ENCODE data around the gene PI4K2A.
A peak's percentile ranks its signal among the peaks of the same experiment; 100 is the strongest.
"Not testable (repeated sequence)": the region's sequence is repeated elsewhere in the genome, so short reads cannot be mapped to it uniquely, and the experiment has no call there.

The PI4K2A gene

DNA sequence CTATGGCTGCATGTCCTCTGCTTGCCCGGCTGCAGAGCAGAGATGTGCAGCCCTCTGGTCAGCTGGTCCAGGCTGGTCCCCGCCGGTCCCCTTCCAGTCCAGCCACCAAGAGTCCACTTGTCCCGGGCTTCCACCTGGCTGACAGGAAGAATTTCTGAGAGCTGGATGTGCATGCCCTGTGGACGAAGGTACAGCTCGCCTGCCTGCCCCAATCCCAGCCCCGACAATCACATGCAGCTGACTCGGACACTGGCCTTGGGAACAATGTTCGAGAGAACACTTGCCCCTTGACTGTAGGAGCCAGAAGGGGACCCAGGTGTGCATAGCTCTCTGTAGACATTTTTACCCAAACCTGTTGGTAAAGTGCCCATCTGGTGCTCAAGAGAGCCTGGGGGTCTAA, 34.8 kb downstream of the PI4K2A start:
- no peak for DNase-seq (ENCODE audit: low spot score)

DNA sequence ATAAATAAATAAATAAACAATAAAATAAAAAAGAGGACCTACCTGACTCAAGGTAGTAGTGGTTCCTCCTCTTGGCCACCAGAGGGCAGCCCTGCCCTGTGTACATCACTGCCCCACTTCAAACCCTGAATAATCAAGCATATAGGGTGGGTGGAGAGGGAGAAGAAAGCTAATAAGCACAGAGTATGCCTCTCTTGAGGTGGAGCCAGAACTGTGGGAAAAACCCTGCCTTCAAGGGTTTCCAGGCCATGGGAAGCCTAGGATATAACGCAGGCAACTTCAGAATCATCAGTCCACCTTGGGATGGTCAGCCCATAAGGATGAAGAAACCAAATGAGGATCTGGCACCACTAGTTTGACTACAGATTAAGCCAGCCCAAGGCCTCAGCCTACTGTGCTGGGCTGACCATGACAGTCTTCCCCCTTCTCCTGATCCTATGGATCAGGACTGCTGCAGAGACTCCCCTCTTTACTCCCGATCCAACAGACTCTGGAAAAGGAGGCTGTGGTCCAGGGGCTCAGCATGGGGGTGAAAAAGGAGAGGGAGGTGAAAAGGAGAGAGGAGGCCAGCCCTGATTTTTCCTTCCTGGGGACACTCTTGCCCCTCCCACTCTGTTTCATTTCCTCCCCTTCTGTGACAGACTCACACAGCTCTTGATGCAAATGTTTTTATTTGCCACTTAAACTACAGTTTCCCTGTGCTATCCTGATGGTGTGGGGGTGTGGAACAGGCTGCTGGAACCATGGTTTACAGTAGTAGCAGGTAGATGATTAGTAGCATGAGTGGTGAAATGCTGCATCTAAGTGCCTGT, 36.5 kb downstream of the PI4K2A start:
- DNase-seq (ENCODE audit: low spot score) = peak; percentile 41

DNA sequence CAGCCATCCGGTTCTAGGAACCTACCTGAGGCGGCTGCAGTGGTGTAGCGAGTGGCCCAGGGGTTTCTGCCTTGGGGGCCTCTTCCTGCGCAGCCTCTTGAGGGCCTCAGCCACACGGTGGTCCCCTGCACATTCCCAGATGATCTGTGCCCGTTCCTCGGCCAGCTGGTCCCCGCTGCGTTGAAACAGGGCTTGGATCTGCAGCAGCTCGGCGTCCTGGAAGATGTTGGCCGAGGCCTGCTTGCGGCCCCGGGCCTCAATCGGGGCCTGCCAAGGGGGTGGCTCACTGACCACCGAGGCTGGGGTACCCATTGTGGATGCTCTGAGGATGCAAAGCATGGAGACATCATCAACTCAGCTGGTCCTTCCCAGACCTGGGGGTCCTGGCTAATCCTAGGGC, 39.1 kb downstream of the PI4K2A start:
- no peak for DNase-seq (ENCODE audit: low spot score)

DNA sequence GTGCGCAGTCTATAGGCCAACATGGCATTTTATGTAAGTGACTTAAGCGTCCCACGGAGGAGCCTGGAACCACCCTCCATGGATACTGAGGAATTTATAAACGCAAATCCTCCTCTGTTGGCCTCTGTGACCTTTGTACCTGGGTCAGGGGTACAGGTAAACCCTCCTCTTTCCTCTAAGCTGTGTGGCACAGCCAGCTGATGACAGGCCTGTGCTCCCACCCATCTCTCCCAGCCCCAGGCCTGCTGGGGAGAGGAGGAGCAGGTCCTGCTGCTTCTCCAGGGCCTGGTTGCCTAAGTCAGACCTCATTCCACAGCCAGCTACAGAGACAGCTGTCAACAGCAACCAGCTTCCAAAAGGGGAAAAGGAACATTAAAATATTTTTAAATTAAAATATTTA, 41.6 kb downstream of the PI4K2A start:
- DNase-seq (ENCODE audit: low spot score) = no peak

DNA sequence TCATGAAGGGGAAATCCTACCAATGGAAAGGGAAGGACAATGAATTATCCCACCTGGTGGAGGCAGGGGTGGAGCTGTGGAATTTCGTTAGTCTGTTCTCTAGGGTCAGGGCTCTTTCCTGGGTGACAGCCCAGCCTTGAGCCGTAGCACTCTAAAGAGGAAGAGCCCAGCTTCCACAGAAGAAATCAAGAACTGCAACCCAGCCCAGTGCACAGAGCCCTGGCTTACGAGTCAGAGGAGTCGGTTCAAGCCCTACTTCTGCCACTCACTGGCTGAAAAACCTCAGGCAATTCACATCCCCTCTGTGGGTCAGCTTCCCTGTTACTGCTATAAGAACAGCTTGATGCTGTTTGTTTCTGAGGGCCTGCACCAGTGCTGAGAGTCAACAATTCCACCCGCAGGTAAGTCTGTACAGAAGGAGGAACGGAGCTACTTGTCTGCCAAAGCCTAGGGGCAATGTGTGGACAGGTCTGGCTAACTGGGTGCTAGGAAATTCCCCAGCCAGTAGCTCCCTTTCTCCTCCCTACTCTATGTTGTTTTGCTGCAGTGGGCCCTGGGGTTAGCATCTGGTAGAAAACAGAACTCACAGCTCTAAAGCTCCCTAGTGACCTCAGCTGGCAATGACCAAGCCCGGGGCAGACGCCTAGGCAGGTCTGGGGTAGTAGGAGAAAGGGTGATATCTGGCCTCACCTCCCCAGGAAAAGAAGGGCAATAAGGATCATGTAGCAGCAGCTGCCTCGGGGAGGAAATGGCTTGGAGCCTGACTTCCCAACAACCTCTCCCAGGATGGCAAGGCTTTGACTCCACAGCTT, 43.3 kb downstream of the PI4K2A start:
- no peak for DNase-seq (ENCODE audit: low spot score)

DNA sequence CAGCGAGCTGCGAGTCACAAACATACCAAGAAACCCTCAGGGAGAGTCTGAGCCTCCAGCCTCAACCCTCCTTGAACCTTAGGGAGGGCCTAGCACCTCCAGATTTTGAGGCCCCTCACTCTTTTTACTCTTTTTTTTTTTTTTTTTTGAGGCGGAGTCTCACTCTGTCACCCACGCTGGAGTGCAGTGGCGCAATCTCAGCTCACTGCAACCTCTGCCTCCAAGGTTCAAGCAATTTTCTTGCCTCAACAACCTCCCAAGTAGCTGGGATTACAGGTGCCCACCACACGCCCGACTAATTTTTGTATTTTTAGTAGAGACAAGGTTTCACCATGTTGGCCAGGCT, 43.9 kb downstream of the PI4K2A start:
- DNase-seq (ENCODE audit: low spot score) = not testable (repeated sequence)

DNA sequence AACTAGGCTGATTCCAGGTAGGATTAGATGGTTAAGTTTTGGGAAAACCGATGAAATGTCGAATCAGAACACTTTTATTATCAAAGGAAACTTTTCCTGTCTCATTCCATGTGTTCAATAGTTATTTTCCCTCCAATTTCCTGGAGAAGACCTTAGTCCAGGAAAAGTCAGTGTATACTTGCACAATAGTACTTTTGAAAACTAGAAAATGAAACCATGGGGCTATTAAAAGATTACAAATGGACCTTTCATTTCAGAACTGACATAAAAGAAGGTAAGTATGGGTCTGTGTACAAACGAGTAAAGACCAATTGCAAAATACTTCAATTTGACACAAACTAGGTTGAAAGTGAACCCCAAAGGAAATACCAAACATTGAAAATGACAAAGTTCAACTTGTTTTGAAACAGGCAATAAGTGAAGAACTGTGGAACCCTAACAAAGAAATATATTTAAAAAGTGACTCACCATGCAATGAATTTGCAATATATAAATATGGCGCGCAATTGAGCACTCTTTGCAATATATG, 44.5 kb downstream of the PI4K2A start:
- no peak for DNase-seq (ENCODE audit: low spot score)

DNA sequence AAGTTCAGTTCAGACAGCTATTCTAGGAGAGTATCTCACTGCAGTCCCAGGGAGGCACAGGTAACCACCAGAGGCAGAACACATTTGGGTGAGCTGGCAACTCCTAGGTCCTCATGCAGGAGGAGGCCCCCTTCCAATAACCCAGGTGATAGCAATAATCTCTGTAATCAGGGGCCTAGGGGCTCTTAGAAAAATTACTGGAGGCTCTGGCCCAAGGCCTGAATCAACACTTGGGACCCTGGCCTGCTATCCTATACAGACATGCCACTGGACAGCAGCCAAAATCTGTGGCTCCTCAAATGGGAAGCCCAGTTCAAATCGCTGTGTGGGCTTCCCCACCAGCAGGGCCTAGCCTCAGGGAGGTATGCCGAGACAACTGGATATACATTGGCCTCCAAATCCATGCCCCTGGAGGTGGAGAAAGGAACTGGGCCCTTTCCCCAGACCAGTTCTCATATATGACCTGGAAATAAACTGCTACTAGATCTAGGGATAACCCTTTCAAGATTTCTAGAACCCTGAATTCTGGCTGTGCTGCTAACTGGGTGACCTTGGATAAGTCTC, 45.0 kb downstream of the PI4K2A start:
- DNase-seq (ENCODE audit: low spot score) = no peak

DNA sequence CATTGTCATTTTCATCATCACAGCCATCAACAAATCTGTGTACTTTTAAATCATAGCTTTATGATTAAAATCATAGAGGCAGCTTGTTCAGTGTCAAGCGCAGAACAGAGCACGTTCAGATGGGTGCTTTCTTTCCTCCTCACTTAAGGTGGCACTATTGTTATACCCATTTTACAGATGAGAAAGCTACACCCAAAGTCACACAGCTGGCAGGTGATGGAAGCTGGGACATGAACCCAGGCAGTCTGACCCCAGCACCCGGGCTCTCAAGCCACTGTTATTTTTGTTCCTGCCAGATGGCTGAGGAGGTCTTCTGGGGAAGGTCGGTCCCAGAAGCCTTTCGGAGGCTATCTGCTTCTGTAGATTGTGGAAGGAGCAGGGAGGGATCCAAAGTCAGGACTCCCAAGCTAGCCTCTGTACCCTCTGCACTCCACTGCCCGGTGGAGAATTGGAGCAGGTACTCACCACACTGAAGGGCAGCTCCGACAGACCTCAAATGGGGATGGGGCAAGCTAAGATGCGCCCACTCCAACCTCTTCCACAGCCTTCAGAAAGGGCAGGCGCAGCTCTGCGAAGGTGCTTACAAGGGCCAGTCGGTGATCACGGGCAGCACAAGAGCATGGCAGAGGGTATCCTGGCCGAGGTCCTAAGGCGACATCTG, 46.0 kb downstream of the PI4K2A start:
- DNase-seq (ENCODE audit: low spot score) = no peak

DNA sequence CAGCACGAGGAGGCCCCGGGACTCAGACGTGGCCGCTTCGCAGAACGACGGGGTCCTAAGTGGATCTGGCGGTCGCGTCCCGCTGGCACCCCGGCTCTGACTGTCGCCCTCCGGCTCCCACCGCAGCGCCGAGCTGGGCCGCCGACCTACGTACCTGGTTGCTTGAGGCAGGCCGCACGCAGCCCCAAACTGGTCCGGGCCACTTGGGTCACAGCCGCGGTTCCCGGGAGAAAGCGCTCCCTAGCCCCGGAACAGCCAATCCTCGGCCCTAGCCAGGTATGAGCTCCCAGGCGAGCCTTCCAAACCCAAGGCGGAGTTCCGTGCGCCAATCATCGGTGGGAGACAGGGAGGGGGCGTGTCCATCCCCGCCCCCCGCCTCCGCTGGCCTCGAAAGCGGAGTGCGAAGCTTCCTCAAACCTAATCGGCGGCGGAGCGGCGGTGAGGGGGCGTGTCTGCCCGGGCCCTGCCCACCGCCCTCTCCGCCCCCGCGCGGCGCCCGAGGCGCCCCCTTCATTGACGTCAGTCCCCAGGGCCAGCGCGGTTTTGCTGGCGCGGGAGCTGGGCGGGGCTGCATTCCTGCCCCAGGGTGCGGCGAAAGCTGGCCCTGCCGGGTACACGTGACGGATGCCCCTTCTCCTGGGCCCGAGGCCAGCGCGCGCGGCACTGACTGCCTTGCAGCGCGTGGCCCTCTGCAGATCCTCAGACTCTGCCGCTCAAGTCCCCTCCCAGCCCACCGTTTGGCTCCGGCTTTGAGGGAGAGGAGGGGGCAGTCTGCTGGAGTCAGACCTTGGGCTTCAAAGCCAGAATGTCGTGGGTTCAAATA, 46.7 kb downstream of the PI4K2A start, which contains the start of gene AVPI1:
AVPI1 (minus strand) TSS at position 280 of the 823 bp plus-strand sequence. CDS start 7,336 bp downstream, outside the sequence.
- DNase-seq (ENCODE audit: low spot score) = peak; percentile 95

DNA sequence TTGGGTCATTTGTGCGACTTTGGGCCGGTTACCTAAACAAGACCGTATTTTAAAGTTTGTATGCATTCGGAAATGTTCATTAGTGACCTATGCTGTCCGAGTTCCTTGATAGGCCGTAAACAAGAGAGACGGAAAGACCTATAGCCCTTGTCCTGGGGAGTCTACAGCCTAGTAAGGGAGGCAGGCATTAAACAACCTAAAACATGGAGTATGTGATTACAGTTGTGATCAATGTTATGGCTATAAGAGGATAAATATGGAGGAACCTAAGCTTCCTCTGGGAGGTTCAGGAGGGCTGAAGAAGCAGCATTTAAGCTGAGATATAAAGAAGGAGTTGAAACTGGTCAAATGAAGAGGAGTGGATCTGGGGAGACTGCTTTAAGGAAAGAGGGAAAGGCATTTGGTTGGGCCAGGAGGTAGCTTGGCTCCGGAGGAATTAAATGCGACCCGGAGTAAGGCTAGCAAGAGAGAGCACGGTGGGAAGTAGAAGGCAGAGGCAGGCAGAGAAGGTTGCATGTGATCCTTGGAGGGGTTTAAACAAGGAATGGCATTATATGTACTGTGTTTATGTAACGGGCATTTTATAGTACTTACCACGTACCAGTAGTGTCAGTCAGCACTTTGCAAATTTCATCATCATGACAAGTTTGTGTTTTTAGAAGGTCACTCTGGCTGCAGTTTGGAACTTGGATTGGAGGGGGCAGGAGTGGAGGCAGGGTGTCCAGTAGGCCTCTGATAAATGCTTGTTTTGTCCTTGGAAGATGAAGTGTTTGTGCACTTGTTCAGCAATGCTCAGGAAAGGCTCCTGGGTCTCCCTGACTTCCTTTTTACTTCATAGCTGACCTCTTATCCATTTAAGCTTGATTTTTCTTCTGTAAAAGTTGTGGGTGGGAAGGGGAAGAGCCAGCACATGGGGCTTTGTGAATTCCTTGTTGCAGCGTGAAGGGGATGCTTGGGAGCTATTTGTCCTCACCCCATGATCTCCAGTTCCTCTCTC, 47.6 kb downstream of the PI4K2A start:
- no peak for DNase-seq (ENCODE audit: low spot score)

DNA sequence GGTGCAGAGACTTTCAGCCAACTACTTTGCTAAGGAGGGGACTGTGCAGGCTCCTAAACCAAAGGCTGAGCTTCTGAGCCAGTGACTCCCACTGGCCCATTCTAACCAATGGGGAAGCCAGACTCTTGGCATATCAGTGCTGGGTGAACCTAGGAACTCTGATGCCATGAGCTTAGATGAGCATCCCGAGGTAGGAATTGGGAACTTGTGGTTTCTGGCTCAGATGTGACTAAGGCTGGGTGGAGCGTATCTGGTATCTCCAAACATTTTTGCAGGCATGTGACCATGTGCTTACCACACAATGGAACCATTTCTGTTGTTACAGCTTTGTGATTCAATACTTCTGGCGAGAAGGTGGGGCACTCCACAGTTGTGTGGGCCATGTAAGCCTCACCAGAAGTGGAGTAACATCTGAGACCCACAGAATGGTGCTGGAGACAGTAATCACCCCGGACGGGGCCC, 49.1 kb downstream of the PI4K2A start:
- DNase-seq (ENCODE audit: low spot score) = no peak

DNA sequence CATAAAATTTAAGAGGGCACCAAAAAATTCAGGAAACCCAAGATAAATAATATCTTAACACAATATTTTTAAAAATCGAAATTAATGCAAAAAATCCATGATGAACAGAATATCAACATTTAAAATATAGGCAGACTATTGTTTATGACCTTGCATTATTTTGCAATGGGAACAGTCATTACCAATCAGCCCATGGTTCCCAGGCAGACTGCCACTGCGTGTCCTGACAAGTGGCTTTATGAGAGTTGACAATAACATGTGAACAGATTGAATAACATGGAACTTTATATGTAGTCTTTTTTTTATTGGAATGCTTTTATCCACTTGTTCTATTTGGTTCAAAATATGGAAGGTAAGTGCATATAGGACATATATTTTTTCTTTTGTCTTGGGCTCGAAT, 49.7 kb downstream of the PI4K2A start:
- no peak for DNase-seq (ENCODE audit: low spot score)

DNA sequence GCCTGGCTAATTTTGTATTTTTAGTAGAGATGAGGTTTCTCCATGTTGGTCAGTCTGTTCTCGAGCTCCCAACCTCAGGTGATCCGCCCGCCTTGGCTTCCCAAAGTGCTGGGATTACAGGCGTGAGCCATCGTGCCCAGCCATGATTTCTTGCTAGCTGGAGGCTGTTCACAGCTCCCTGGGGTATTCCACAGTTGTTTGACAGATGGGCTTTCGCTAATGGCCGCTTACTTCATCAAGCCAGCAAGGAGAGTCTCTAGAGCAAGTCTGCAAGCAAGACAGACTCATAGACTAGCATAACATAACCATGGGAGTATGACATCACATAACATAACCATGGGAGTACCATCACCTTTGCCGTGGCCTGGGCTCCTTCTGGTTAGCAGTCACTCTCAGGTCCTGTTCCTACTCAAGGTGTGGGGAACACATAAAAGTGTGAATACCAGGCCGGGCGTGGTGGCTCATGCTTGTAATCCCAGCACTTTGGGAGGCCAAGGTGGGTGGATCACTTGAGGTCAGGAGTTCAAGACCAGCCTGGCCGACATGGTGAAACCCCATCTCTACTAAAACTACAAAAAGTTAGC, 57.7 kb downstream of the PI4K2A start:
- not testable (repeated sequence) for DNase-seq (ENCODE audit: low spot score)

DNA sequence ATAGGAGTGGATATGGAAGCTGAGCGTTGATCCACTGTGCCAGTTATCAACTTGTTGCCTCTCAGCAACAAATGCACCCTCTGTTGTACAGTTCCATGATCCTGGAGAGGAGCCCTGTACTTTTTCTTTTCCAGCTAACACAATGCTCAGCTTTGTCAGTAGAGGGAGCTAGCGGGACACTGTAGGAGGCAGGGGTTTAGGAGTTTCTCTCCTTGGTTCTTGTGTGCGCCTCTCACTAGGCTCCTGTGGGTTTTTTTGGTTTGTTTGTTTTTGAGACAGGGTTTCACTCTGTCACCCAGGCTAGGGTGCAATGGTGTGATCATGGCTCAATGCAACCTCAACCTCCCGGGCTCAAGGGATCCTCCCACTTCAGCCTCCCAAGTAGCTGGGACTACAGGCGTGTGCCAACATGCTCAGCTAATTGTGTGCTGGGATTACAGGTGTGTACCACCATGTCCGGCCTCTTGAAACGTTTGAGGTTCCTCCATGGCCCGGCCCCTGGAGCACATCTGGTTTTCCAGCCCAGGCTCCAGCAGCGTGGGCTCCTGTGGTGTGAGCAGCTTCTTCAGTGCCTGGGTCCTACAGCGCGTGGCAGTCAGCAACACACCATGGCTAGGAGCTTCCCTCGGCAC, 61.1 kb downstream of the PI4K2A start:
- DNase-seq (ENCODE audit: low spot score) = peak; percentile 51

DNA sequence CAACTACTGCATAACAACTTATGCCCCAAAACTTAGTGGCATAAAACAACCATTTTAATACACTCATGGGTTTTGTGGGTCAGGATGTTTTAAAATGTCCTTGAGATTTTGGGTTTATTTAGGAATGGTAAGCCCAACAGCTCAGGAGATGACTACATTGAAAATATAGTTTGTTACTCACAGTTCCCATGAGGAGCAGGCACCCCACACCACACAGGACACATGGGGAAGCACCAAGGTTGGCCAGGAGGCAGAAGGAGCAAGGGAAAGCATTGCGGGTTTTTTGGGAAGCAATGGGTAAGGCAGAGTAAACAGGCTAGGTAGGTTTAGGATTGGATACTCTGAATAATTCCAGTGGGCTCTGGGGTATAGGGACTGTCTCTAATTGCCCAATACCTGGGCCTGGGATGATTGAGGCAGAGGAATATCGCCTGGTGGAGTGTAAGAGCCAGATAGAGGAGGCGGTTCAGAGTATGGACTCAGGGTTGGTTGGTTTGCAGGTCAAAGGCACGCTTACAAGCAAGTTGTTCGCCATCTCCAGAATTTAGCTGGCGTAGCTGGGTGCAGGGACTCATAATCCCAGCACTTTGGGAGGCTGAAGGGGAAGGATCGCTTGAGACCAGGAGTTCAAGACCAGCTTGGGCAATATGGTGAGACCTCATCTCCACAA, 63.1 kb downstream of the PI4K2A start:
- DNase-seq (ENCODE audit: low spot score) = no peak

DNA sequence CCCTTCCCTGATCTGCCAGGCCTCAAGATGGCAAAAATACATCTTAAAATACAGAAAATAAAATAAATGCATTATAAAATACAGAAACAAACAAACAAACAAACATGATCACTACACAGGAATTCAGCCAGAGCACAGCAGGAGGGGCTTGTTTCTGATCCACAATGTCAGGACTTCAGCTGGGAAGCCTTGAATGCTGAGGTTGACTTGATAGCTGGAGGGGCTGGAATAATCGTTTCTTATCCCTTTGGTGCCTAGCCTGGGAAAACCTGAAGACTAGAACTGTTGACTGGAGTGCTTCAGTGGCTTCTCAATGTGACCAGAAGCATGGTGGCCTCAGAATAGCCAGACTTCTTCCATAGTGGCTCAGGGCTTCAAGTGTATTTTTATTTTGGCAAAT, 63.9 kb downstream of the PI4K2A start:
- DNase-seq (ENCODE audit: low spot score) = no peak

DNA sequence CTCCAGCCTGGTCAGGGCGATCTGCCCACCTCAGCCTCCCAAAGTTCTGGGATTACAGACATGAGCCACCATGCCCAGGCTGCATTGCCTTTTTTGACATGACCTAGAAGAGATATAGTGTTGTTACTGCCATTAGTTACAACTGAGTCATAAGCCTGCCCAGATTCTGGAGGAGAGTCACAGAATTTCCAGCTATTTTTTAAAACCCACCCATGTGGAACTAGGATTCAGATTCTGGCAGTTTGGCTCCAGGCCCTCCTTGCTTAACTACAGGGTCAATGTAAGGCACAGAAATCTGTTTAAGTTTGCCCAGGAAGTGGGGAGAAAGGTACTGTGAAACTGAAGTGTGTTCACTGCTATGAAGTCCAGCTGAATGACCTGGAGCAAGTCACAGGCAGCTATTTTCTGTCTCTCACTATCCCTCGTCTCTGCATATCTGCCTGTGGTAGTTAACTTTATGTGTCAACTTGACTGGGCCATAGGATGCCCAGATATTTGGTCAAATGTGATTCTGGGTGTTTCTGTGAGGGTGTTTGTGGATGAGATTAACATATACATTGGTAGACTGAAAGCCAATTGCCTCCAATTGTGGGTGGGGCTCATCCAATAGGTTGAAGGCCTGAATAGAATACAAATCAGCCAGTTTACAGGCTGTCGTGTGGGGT, 64.7 kb downstream of the PI4K2A start:
- no peak for DNase-seq (ENCODE audit: low spot score)

All from CD4-positive, alpha-beta T cell treated with Interleukin-6 at 100 ng/mL for 8 hours (primary cell).